ENCODE results near the gene SESN3.

Gene SESN3

DNA sequence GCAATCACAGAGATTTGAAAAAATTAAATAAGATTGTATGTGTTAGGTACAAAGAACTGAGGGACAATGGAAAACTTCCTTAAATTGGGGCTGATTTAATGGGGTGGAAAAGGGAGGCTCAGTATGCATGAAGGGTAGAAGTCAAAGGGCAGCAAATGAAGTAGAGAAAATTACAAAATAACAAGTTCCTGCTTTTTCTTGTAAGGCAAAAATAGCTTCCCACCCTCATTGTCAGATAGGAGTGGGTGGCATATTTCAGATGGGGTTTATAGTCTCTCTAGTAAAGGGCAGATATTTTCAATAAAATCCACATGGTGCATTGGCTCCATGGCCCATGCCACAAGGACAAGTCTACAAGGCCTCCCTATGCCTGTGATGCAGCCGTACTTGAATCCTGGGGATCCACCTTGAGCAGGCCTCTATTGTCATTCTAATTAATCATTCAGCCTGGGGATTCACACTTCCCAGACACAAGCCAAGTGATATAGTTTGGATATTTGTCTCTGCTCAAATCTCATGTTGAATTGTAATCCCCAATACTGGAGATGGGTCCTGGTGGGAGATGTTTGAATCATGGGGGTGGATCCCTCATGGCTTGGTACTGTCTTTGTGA, 36.7 kb upstream of the SESN3 start:
- Histone ChIP-seq H4K20me1 (ENCODE audit: control insufficient read depth, insufficient read depth, low read depth, low read length) (no peaks in the 10 kb centered on the region), H3K4me1 (ENCODE audit: control insufficient read depth, low read length) (peaks cover 16% of the 10 kb centered on the region), H3K4me2 (ENCODE audit: low read length) (no peak overlapping the region), H3K9me3 (ENCODE audit: control insufficient read depth, insufficient read depth, low read length) (no peaks in the 10 kb centered on the region), H3K27ac (ENCODE audit: low read depth, low read length) (no peak overlapping the region), H3K9me2 (replicated peaks; ENCODE audit: control insufficient read depth, low read length) (no peaks in the 10 kb centered on the region), H3K4me3 (ENCODE audit: low read length) (no peak overlapping the region), H3F3A (ENCODE audit: control insufficient read depth, insufficient read depth) (no peaks in the 10 kb centered on the region), H3K79me2 (ENCODE audit: control insufficient read depth, low read length) (no peaks in the 10 kb centered on the region), H3K36me3 (ENCODE audit: control insufficient read depth, low read length) (no peaks in the 10 kb centered on the region), H3K27me3 (ENCODE audit: control insufficient read depth, low read length) (no peaks in the 10 kb centered on the region)
- TF ChIP-seq EZH2phosphoT487 (IDR thresholded peaks at IDR 0.05; ENCODE audit: borderline replicate concordance, low read length) = no peak
- TF ChIP-seq, protein P1, sequence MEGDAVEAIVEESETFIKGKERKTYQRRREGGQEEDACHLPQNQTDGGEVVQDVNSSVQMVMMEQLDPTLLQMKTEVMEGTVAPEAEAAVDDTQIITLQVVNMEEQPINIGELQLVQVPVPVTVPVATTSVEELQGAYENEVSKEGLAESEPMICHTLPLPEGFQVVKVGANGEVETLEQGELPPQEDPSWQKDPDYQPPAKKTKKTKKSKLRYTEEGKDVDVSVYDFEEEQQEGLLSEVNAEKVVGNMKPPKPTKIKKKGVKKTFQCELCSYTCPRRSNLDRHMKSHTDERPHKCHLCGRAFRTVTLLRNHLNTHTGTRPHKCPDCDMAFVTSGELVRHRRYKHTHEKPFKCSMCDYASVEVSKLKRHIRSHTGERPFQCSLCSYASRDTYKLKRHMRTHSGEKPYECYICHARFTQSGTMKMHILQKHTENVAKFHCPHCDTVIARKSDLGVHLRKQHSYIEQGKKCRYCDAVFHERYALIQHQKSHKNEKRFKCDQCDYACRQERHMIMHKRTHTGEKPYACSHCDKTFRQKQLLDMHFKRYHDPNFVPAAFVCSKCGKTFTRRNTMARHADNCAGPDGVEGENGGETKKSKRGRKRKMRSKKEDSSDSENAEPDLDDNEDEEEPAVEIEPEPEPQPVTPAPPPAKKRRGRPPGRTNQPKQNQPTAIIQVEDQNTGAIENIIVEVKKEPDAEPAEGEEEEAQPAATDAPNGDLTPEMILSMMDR (IDR thresholded peaks at IDR 0.05; ENCODE audit: low read depth, low read length, poor library complexity, severe bottlenecking) = no peak

DNA sequence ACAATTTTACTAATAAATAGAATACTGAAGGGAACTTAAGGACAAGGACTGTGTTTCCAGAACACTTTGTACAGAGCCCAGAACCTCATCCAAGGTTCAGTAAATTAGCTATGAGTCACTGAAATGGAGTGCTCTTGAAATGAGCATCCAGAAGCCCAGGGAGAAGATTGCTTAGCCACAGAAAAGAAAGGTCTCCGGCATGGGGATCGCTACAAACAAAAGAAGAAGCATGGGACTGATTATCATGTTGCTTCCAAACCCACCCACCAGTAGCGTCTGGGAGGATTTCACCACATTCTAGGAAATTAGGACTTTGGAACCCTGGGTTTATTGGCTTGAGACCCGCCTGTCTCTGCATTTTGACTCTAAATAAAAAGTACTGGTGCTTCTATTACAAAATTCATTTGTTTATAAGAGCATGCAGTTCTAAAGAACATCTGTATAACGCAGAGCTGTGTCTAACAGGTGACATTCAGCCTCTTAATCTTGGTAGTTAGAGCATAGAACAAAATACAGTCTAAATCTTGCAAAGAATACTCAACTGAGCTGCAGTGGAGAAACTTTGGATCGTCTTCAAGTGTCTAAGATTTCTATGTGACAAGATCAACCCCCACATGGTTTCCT, 35.9 kb upstream of the SESN3 start:
- Histone ChIP-seq H3F3A (ENCODE audit: control insufficient read depth, insufficient read depth) (no peaks in the 10 kb centered on the region), H3K4me2 (ENCODE audit: low read length) (no peak overlapping the region), H3K9me2 (replicated peaks; ENCODE audit: control insufficient read depth, low read length) (no peaks in the 10 kb centered on the region), H3K27ac (ENCODE audit: low read depth, low read length) (no peak overlapping the region), H3K4me3 (ENCODE audit: low read length) (no peak overlapping the region), H3K9me3 (ENCODE audit: control insufficient read depth, insufficient read depth, low read length) (no peaks in the 10 kb centered on the region), H3K4me1 (ENCODE audit: control insufficient read depth, low read length) (peaks cover 16% of the 10 kb centered on the region), H3K27me3 (ENCODE audit: control insufficient read depth, low read length) (no peaks in the 10 kb centered on the region), H3K79me2 (ENCODE audit: control insufficient read depth, low read length) (no peaks in the 10 kb centered on the region), H3K36me3 (ENCODE audit: control insufficient read depth, low read length) (no peaks in the 10 kb centered on the region), H4K20me1 (ENCODE audit: control insufficient read depth, insufficient read depth, low read depth, low read length) (no peaks in the 10 kb centered on the region)
- TF ChIP-seq, protein P1 (IDR thresholded peaks at IDR 0.05; ENCODE audit: low read depth, low read length, poor library complexity, severe bottlenecking) = no peak
- no peak for TF ChIP-seq EZH2phosphoT487 (IDR thresholded peaks at IDR 0.05; ENCODE audit: borderline replicate concordance, low read length)

- TF ChIP-seq, protein P1 (IDR thresholded peaks at IDR 0.05; ENCODE audit: low read depth, low read length, poor library complexity, severe bottlenecking) = no peak
- TF ChIP-seq EZH2phosphoT487 (IDR thresholded peaks at IDR 0.05; ENCODE audit: borderline replicate concordance, low read length) = no peak
- no peak overlapping the region for H3K27ac ChIP-seq (ENCODE audit: low read depth, low read length)
- H3K4me2 ChIP-seq (ENCODE audit: low read length) = no peak overlapping the region
Observed at GRCh38 chr11:95264881-95265280, 33.9 kb upstream of the SESN3 start.

More at GRCh38 chr11:95264881-95265280, 33.9 kb upstream of the SESN3 start:
- Histone ChIP-seq H3K79me2 (ENCODE audit: control insufficient read depth, low read length) (no peaks in the 10 kb centered on the region), H3K4me1 (ENCODE audit: control insufficient read depth, low read length) (peaks cover 16% of the 10 kb centered on the region), H3K4me3 (ENCODE audit: low read length) (no peak overlapping the region), H3K36me3 (ENCODE audit: control insufficient read depth, low read length) (no peaks in the 10 kb centered on the region), H3F3A (ENCODE audit: control insufficient read depth, insufficient read depth) (no peaks in the 10 kb centered on the region), H3K9me3 (ENCODE audit: control insufficient read depth, insufficient read depth, low read length) (no peaks in the 10 kb centered on the region), H3K27me3 (ENCODE audit: control insufficient read depth, low read length) (no peaks in the 10 kb centered on the region), H3K9me2 (replicated peaks; ENCODE audit: control insufficient read depth, low read length) (no peaks in the 10 kb centered on the region), H4K20me1 (ENCODE audit: control insufficient read depth, insufficient read depth, low read depth, low read length) (no peaks in the 10 kb centered on the region)

Measured in DOHH2 (cell line).